Stimulated activated effector memory CD8-positive, alpha-beta T cell treated with anti-CD3 and anti-CD28 coated beads, Interleukin-12 subunit alpha, Interleukin-12 subunit beta, amount 100 ng/mL, for 72 hours (primary cell): ENCODE measurements around the gene CLPTM1L.
"Not testable (repeated sequence)": the region's sequence is repeated elsewhere in the genome, so short reads cannot be mapped to it uniquely, and the experiment has no call there.

Source experiments
- ATAC-seq: fragments of 150-1000 bp; cut with Tn5 transposase; 2 replicates; pipeline ENCODE4 v1.10.0; 2021
- DNase-seq, 2 donors: peaks; one replicate each; pipeline ENCODE4 v3.0.0; 2021 to 2022; ENCODE audit warnings: low spot score in 2 of 2
- H3K27ac Mint-ChIP-seq: one replicate; pipeline ENCODE4 v1.8.0; 2022; ENCODE audit warnings: mild to moderate bottlenecking, mixed read lengths
- H3K36me3 Mint-ChIP-seq: one replicate; pipeline ENCODE4 v1.8.0; 2022; ENCODE audit warnings: mild to moderate bottlenecking, mixed read lengths
- H3K4me1 Mint-ChIP-seq: one replicate; pipeline ENCODE4 v1.8.0; 2022; ENCODE audit warnings: mixed read lengths
- H3K4me3 Mint-ChIP-seq: one replicate; pipeline ENCODE4 v1.8.0; 2022; ENCODE audit warnings: mild to moderate bottlenecking, mixed read lengths
- H3K9me3 Mint-ChIP-seq: one replicate; pipeline ENCODE4 v1.8.0; 2022; ENCODE audit warnings: mixed read lengths

CLPTM1L gene

DNA sequence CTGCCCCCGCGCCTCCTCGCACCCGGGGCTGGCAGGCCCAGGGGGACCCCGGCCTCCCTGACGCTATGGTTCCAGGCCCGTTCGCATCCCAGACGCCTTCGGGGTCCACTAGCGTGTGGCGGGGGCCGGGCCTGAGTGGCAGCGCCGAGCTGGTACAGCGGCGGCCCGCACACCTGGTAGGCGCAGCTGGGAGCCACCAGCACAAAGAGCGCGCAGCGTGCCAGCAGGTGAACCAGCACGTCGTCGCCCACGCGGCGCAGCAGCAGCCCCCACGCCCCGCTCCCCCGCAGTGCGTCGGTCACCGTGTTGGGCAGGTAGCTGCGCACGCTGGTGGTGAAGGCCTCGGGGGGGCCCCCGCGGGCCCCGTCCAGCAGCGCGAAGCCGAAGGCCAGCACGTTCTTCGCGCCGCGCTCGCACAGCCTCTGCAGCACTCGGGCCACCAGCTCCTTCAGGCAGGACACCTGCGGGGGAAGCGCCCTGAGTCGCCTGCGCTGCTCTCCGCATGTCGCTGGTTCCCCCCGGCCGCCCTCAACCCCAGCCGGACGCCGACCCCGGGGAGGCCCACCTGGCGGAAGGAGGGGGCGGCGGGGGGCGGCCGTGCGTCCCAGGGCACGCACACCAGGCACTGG is 50.6 kb downstream of the CLPTM1L start:
- DNase-seq = no peak
- no peaks in the 10 kb centered on the region for H3K9me3 Mint-ChIP-seq
- H3K4me3 Mint-ChIP-seq = no peak overlapping the region
- peaks cover 6% of the 10 kb centered on the region for H3K36me3 Mint-ChIP-seq
- no peaks in the 10 kb centered on the region for H3K4me1 Mint-ChIP-seq
- H3K27ac Mint-ChIP-seq = no peak overlapping the region
- peak; percentile 37 for ATAC-seq

DNA sequence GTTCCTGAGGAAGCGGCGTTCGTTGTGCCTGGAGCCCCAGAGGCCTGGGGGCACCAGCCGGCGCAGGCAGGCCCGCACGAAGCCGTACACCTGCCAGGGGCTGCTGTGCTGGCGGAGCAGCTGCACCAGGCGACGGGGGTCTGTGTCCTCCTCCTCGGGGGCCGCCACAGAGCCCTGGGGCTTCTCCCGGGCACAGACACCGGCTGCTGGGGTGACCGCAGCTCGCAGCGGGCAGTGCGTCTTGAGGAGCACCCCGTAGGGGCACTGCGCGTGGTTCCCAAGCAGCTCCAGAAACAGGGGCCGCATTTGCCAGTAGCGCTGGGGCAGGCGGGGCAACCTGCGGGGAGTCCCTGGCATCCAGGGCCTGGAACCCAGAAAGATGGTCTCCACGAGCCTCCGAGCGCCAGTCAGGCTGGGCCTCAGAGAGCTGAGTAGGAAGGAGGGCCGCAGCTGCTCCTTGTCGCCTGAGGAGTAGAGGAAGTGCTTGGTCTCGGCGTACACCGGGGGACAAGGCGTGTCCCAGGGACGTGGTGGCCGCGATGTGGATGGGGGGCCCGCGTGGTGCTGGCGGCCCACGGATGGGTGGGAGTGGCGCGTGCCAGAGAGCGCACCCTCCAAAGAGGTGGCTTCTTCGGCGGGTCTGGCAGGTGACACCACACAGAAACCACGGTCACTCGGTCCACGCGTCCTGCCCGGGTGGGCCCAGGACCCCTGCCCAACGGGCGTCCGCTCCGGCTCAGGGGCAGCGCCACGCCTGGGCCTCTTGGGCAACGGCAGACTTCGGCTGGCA is 51.3 kb downstream of the CLPTM1L start:
- Mint-ChIP-seq H3K36me3 (no peaks in the 10 kb centered on the region), H3K4me1 (peaks cover 2% of the 10 kb centered on the region), H3K4me3 (peak overlapping the region; percentile 37), H3K9me3 (no peaks in the 10 kb centered on the region), H3K27ac (no peak overlapping the region)
- no peak for DNase-seq
- no peak for ATAC-seq

DNA sequence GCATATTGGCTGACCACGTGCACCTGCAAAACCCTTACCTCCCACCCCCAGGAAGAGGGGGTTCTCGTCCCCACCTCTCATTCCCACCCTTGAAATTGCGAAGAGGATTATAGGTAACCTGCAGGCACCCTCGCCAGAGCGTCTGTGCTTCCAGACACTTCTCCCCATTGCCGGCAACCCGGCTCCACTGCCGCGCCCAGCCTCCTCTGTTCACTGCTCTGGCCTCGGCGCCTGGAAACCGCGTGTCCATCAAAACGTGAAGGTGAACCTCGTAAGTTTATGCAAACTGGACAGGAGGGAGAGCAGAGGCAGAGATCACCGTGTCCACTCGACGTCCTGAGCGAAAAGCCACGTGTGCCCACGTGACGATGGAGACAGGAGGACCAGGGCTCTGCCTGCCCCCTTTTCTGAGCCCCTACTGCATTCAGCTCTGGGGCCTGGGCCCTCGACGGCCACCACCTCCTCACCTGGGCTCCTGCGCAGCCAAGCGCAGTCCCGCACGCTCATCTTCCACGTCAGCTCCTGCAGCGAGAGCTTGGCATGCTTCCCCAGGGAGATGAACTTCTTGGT is 52.0 kb downstream of the CLPTM1L start:
- DNase-seq = no peak
- Mint-ChIP-seq H3K9me3 (peaks cover 5% of the 10 kb centered on the region), H3K27ac (no peak overlapping the region)

DNA sequence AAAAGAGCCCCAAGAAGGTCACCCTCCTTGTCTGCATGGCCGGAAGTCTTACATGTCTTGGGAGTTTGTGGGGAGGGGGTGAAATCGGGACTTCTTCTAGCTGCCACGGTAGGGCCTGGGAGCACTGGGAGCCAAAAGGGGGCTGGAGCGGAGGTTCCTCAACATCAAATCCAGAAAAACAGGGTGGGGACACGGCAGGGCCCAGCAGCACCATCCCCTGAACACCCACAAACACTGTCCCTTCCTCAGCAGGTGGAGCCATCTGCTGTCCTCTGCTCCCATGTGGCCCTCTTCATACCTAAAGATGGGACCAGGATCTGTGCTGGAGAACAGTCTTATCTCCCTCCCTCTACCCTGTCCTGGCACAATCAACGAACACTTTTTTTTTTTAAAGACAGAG is 52.8 kb downstream of the CLPTM1L start:
- Mint-ChIP-seq H3K9me3 (peaks cover 5% of the 10 kb centered on the region), H3K4me1 (peaks cover 5% of the 10 kb centered on the region), H3K4me3 (no peak overlapping the region), H3K36me3 (no peaks in the 10 kb centered on the region), H3K27ac (no peak overlapping the region)
- DNase-seq (no peak), ATAC-seq (no peak)

More for the DNA sequence above, 52.0 kb downstream of the CLPTM1L start:
- Mint-ChIP-seq H3K4me1 (peaks cover 5% of the 10 kb centered on the region), H3K4me3 (no peak overlapping the region), H3K36me3 (no peaks in the 10 kb centered on the region)
- no peak for ATAC-seq

DNA sequence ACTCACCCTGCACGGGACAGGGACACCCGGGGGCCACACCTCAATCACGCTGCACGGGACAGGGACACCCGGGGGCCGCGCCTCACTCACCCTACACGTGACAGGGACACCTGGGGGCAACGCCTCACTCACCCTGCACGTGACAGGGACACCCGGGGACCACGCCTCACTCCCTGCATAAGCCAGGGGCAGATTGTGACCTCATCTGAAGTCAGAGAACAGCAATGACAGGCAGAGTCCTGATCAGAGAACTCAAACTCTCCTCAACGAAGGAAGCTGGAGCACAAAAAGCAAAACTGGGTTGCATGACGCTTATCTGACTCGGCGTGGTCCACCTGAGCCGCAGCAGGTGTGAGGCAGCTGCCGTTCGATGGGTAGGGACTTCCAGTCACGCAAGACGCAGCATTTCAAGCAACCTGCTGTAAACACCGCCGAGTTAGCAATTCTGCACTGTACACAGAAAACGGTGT is 53.3 kb downstream of the CLPTM1L start:
- H3K9me3 Mint-ChIP-seq = peaks cover 5% of the 10 kb centered on the region
- peaks cover 5% of the 10 kb centered on the region for H3K4me1 Mint-ChIP-seq
- H3K27ac Mint-ChIP-seq = no peak overlapping the region
- H3K4me3 Mint-ChIP-seq = no peak overlapping the region
- DNase-seq = no peak
- no peaks in the 10 kb centered on the region for H3K36me3 Mint-ChIP-seq
- no peak for ATAC-seq

DNA sequence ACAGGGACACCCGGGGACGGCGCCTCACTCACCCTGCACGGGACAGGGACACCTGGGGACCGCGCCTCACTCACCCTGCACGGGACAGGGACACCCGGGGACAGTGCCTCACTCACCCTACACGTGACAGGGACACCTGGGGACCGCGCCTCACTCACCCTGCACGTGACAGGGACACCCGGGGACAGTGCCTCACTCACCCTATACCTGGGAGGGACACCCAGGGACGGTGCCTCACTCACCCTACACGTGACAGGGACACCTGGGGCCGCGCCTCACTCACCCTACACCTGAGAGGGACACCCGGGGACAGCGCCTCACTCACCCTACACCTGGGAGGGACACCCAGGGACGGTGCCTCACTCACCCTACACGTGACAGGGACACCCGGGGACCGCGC is 53.9 kb downstream of the CLPTM1L start:
- not testable (repeated sequence) for H3K9me3 Mint-ChIP-seq, DNase-seq, H3K36me3 Mint-ChIP-seq, ATAC-seq, H3K4me3 Mint-ChIP-seq, H3K4me1 Mint-ChIP-seq, H3K27ac Mint-ChIP-seq

DNA sequence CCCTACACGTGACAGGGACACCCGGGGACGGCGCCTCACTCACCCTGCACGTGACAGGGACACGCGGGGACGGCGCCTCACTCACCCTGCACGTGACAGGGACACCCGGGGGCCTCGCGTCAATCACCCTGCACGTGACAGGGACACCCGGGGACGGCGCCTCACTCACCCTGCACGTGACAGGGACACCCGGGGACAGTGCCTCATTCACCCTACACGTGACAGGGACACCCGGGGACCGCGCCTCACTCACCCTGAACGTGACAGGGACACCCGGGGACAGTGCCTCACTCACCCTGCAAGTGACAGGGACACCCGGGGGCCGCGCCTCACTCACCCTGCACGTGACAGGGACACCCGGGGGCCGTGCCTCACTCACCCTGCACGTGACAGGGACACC is 55.3 kb downstream of the CLPTM1L start:
- not testable (repeated sequence) for ATAC-seq, DNase-seq, H3K9me3 Mint-ChIP-seq, H3K4me3 Mint-ChIP-seq, H3K4me1 Mint-ChIP-seq, H3K36me3 Mint-ChIP-seq, H3K27ac Mint-ChIP-seq

DNA sequence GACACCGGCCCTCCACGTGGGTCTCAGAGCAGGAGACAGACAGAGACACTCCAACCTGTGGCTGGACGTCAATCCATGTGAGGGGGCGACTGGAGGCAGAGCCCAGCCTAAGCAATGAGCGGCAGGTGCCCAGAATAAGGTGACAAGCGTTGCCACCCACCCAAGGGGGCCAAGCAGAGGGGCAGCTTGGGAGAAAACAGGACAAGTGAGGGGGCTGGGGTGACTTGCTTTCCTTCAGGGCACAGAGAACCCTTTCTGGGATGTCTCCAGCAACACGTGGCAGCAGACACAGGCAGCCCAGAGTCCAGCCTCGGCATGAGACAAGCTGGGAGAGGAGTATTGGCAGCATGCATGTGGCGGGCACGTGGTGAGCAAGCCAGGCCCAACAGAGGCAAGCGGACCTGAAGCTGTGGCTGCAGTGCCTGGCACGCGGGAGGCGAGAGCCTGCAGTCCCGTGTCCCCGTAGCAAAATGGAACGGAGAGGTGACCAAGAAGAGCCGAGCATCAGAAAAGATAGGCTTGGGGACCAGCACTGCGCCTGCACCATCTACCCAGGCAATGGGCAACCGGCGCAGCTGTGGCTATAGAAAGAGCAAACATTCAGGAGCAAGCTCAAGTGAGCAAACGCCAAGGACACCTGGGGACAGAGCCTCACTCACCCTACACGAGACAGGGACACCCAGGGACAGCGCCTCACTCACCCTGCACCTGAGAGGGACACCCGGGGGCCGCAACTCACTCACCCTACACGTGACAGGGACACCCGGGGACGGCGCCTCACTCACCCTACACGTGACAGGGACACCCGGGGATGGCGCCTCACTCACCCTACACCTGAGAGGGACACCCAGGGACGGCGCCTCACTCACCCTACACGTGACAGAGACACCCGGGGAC is 56.2 kb downstream of the CLPTM1L start:
- H3K4me3 Mint-ChIP-seq = no peak overlapping the region
- H3K36me3 Mint-ChIP-seq = peaks cover 6% of the 10 kb centered on the region
- no peak overlapping the region for H3K27ac Mint-ChIP-seq
- H3K9me3 Mint-ChIP-seq = peaks cover 5% of the 10 kb centered on the region
- ATAC-seq = no peak
- no peak for DNase-seq
- H3K4me1 Mint-ChIP-seq = peaks cover 5% of the 10 kb centered on the region

DNA sequence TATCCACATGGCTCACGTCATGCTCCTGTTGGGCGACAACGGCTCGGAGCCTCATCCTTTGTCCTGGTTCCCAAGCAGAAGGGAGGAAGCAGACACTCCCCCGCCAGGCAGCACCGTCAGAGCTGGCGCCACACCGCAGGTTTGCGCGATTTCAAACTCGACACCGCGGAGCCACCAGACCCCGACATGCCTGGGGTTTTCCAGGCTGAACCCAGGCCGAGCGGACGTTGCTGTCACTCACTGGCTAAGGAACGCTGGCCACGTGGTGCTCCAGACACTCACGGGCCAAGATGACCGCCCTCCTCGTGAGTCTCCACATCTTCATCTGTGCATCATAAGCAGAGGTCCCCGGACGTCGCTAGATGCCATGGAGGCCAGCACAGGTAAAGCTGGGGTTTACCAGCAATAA is 59.0 kb downstream of the CLPTM1L start:
- peaks cover 6% of the 10 kb centered on the region for H3K36me3 Mint-ChIP-seq
- no peak for ATAC-seq
- H3K4me3 Mint-ChIP-seq = no peak overlapping the region
- H3K9me3 Mint-ChIP-seq = peaks cover 5% of the 10 kb centered on the region
- H3K4me1 Mint-ChIP-seq = peaks cover 5% of the 10 kb centered on the region
- H3K27ac Mint-ChIP-seq = no peak overlapping the region
- DNase-seq = no peak

DNA sequence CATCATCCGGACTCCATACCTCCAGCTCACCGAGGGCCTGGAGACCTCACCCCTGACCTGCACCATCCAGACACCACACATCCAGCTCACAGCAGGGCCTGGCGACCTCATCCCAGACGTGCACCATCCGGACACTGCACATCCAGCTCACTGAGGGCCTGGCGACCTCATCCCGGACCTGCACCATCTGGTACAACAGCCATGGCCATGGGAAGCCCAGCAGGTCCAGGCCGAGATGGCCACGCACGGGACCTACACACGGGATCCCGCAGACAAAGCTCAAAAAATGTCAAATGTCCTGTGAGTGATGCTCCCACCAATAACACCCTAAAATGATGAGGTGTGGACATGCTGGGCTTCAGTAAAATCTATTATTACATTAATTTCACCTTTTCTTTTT is 59.8 kb downstream of the CLPTM1L start:
- peaks cover 5% of the 10 kb centered on the region for H3K4me1 Mint-ChIP-seq
- peaks cover 5% of the 10 kb centered on the region for H3K9me3 Mint-ChIP-seq
- ATAC-seq = no peak
- H3K36me3 Mint-ChIP-seq = peaks cover 6% of the 10 kb centered on the region
- DNase-seq = no peak
- no peak overlapping the region for H3K27ac Mint-ChIP-seq
- no peak overlapping the region for H3K4me3 Mint-ChIP-seq

DNA sequence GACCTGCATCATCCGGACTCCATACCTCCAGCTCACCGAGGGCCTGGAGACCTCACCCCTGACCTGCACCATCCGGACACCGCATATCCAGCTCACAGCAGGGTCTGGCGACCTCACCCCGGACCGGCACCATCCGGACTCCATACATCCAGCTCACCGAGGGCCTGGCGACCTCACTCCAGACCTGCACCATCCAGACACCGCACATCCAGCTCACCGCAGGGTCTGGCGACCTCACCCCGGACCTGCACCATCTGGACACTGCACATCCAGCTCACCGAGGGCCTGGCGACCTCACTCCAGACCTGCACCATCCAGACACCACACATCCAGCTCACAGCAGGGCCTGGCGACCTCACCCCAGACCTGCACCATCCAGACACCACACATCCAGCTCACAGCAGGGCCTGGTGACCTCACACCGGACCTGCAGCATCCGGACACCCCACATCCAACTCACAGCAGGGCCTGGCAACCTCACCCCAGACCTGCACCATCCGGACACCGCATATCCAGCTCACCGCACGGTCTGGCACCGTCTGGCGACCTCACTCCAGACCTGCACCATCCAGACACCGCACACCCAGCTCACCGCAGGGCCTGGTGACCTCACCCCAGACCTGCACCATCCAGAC is 60.4 kb downstream of the CLPTM1L start:
- not testable (repeated sequence) for H3K27ac Mint-ChIP-seq, DNase-seq, H3K4me1 Mint-ChIP-seq, H3K4me3 Mint-ChIP-seq, H3K36me3 Mint-ChIP-seq, ATAC-seq, H3K9me3 Mint-ChIP-seq

DNA sequence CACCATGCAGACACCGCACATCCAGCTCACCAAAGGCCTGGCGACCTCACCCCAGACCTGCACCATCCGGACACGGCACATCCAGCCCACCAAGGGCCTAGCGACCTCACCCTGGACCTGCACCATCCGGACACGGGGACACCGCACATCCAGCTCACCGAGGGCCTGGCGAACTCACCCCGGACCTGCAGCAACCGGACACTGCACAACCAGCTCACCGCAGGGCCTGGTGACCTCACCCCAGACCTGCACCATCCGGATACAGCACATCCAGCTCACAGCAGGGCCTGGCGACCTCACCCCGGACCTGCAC is 61.2 kb downstream of the CLPTM1L start:
- H3K4me3 Mint-ChIP-seq, ATAC-seq, H3K36me3 Mint-ChIP-seq: not testable (repeated sequence)

DNA sequence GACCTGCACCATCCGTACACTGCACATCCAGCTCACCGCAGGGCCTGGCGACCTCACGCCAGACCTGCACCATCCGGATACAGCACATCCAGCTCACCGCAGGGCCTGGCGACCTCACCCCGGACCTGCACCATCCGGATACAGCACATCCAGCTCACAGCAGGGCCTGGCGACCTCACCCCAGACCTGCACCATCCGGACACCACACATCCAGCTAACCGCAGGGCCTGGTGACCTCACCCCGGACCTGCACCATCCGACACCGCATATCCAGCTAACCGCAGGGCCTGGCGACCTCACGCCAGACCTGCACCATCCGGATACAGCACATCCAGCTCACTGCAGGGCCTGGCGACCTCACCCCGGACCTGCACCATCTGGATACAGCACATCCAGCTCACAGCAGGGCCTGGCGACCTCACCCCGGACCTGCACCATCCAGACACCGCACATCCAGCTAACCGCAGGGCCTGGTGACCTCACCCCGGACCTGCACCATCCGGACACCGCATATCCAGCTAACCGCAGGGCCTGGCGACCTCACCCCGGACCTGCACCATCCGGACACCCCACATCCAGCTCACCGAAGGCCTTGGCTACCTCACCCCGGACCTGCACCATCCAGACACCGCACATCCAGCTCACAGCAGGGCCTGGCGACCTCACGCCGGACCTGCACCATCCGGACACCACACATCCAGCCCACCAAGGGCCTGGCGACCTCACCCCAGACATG is 61.7 kb downstream of the CLPTM1L start:
- not testable (repeated sequence) for H3K4me3 Mint-ChIP-seq, H3K36me3 Mint-ChIP-seq, H3K27ac Mint-ChIP-seq, H3K9me3 Mint-ChIP-seq, ATAC-seq, H3K4me1 Mint-ChIP-seq, DNase-seq

More for the DNA sequence above, 61.2 kb downstream of the CLPTM1L start:
- not testable (repeated sequence) for H3K27ac Mint-ChIP-seq, H3K4me1 Mint-ChIP-seq, DNase-seq, H3K9me3 Mint-ChIP-seq
